Measurements from ENCODE around the gene ATOX1.

- no peak for TF ChIP-seq CTCF (IDR thresholded peaks at IDR 0.05; ENCODE audit: insufficient read depth, low read depth, low read length)
- no peak for TF ChIP-seq EZH2 (IDR thresholded peaks at IDR 0.05; ENCODE audit: insufficient read depth, low read length)
These were observed 34.9 kb upstream of the ATOX1 start for GRCh38 chr5:151793358-151793757.
